Measurements from ENCODE around the gene RNF168. TPM values are rescaled to one million over a fixed set of nuclear protein-coding genes. Genes with fewer than 3 reads are reported as not detected.
A peak's percentile ranks its signal among the peaks of the same experiment; 100 is the strongest.
"Not testable (repeated sequence)": the region's sequence is repeated elsewhere in the genome, so short reads cannot be mapped to it uniquely, and the experiment has no call there.

Gene RNF168
- total and polyA plus RNA-seq, 11 donors: 8.4 to 31.8 (median 20.8) TPM

- TF ChIP-seq POLR2A (IDR thresholded peaks at IDR 0.05): no peak
- TF ChIP-seq CTCF (IDR thresholded peaks at IDR 0.05): peak; percentile 13 to 52 (median 40)
- 78 to 85% (median 82%) methylated on average over 8 of the region's 8 CpGs for WGBS, 4 donors
- Histone ChIP-seq H3K4me1 (peaks cover 0 to 8% (median 0%) of the 10 kb centered on the region in 12 donors), H3K36me3 (peaks cover 0 to 74% (median 68%) of the 10 kb centered on the region in 9 donors), H3K27me3 (no peaks in the 10 kb centered on the region), H3K4me3 (no peak overlapping the region), H3K27ac (no peak overlapping the region), H3K9me3 (no peaks in the 10 kb centered on the region)
- intact Hi-C loops (cut with DNase I): loop anchor here in 2 of 10 donors (2.0 to 5.0 kb wide), 2 partner anchors 33 to 36 kb away; no protein-coding TSS in a partner anchor
- no peak for ATAC-seq
- no peak for DNase-seq
Observed at GRCh38 chr3:196486263-196486662, 17.3 kb downstream of the RNF168 start.

GRCh38 chr3:196477678-196478077 is 25.9 kb downstream of the RNF168 start:
- no peak overlapping the region for H3K27ac ChIP-seq
- DNase-seq: no peak
- no peak for TF ChIP-seq POLR2A (IDR thresholded peaks at IDR 0.05)
- no peak for TF ChIP-seq CTCF (IDR thresholded peaks at IDR 0.05)
- 96 to 98% (median 97%) methylated on average over 4 of the region's 4 CpGs for WGBS, 4 donors
- no peaks in the 10 kb centered on the region for H3K4me1 ChIP-seq
- no peak for ATAC-seq
- no peak overlapping the region for H3K4me3 ChIP-seq
- H3K36me3 ChIP-seq: peaks cover 0 to 98% (median 93%) of the 10 kb centered on the region in 9 donors
- intact Hi-C loops (cut with DNase I): no loop called here
- H3K27me3 ChIP-seq: no peaks in the 10 kb centered on the region
- H3K9me3 ChIP-seq: no peaks in the 10 kb centered on the region

- Histone ChIP-seq H3K4me3 (no peak overlapping the region), H3K4me1 (peaks cover 0 to 4% (median 0%) of the 10 kb centered on the region in 12 donors), H3K36me3 (peaks cover 2 to 92% (median 65%) of the 10 kb centered on the region in 9 donors), H3K9me3 (no peaks in the 10 kb centered on the region), H3K27me3 (no peaks in the 10 kb centered on the region), H3K27ac (no peak overlapping the region)
- ATAC-seq (no peak), DNase-seq (no peak)
- TF ChIP-seq POLR2A (IDR thresholded peaks at IDR 0.05): no peak
- no peak for TF ChIP-seq CTCF (IDR thresholded peaks at IDR 0.05)
- 92 to 94% (median 94%) methylated on average over 8 of the region's 8 CpGs for WGBS, 4 donors
- intact Hi-C loops (cut with DNase I): no loop called here
Observed at GRCh38 chr3:196472286-196472685, 31.3 kb downstream of the RNF168 start.

- no peak for DNase-seq
- H3K36me3 ChIP-seq: peaks cover 2 to 87% (median 58%) of the 10 kb centered on the region in 9 donors
- peaks cover 0 to 4% (median 0%) of the 10 kb centered on the region in 12 donors for H3K4me1 ChIP-seq
- H3K27me3 ChIP-seq: no peaks in the 10 kb centered on the region
- ATAC-seq: no peak
- no peak overlapping the region for H3K4me3 ChIP-seq
- no peaks in the 10 kb centered on the region for H3K9me3 ChIP-seq
- no peak overlapping the region for H3K27ac ChIP-seq
- TF ChIP-seq CTCF (IDR thresholded peaks at IDR 0.05) (no peak), POLR2A (IDR thresholded peaks at IDR 0.05) (no peak)
- intact Hi-C loops (cut with DNase I): no loop called here
- 80 to 87% (median 83%) methylated on average over 2 of the region's 2 CpGs for WGBS, 4 donors
Observed at GRCh38 chr3:196471551-196471950, 32.0 kb downstream of the RNF168 start.

GRCh38 chr3:196470182-196470581 is 33.4 kb downstream of the RNF168 start:
- ATAC-seq; H3K9me3 ChIP-seq; H3K4me3 ChIP-seq; H3K27ac ChIP-seq; intact Hi-C loops (cut with DNase I); H3K4me1 ChIP-seq; DNase-seq; H3K27me3 ChIP-seq: not testable (repeated sequence)
- H3K36me3 ChIP-seq: peaks cover 2 to 75% (median 49%) of the 10 kb centered on the region in 9 donors
- WGBS, 4 donors: 89 to 92% (median 91%) methylated on average over 3 of the region's 3 CpGs

All from heart left ventricle (tissue), 16 donors.